Measurements from ENCODE around the gene FAM117B.

DNA sequence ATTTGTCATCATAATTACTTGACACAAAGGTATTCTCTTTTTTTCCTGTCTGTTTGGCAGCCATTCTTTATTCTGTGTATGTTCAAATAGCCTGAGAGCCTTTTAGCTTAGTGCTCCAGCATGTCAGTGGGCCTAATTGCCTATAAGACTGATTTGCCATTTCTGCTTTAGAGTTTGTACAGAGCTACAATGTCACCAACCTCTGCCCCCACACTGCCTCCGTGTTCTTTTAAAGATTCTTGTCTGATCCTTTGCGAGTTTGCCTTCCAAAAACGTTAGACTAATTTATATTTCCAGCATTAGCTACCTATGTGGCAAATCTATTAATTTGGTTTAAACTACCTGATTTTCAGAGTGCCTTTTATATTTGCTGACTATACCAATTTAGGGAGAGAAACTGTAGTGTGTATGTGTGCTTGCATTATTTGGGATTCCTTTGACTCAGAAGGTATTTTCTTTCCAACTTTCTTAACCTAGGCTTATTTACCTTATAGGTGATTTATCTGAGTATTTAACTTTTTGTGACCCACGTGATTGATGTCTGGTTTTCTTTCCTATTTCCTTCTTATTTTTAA is 70.8 kb downstream of the FAM117B start:
- TF ChIP-seq, protein P1, sequence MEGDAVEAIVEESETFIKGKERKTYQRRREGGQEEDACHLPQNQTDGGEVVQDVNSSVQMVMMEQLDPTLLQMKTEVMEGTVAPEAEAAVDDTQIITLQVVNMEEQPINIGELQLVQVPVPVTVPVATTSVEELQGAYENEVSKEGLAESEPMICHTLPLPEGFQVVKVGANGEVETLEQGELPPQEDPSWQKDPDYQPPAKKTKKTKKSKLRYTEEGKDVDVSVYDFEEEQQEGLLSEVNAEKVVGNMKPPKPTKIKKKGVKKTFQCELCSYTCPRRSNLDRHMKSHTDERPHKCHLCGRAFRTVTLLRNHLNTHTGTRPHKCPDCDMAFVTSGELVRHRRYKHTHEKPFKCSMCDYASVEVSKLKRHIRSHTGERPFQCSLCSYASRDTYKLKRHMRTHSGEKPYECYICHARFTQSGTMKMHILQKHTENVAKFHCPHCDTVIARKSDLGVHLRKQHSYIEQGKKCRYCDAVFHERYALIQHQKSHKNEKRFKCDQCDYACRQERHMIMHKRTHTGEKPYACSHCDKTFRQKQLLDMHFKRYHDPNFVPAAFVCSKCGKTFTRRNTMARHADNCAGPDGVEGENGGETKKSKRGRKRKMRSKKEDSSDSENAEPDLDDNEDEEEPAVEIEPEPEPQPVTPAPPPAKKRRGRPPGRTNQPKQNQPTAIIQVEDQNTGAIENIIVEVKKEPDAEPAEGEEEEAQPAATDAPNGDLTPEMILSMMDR (IDR thresholded peaks at IDR 0.05), result no peak
- no peak for TF ChIP-seq POLR2A (IDR thresholded peaks at IDR 0.05)
